HG03354 (cell line): ENCODE results near the gene COBL.

Experiments used
- ATAC-seq: cut with Tn5 transposase; IDR thresholded peaks from one replicate; pipeline ENCODE4 v1.9.1; 2021; ENCODE audit warnings: mild to moderate bottlenecking; ENCODE audit not compliant: unreplicated experiment, poor library complexity, severe bottlenecking

COBL gene

DNA sequence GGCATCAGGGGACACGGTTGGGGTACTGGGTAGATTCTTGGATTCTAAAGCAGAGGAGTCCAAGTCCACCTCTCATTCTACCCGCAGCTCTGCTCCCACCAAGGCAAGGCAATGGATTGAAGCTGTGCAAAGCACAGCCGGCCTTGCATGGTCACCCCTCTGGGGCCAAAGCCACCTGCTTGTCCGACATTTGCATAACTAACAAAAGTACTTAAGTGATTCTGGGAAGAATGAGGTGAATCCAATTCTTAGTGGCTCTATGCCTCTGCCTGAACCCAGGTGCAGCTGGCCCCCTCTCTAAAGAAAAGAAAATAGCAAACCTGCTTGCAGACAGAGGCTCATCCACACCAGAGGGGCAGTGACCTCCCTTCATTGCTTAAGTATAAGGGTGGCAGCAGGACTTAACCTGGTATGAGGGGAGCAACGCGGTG is 10.7 kb upstream of the COBL start:
- no peak for ATAC-seq

DNA sequence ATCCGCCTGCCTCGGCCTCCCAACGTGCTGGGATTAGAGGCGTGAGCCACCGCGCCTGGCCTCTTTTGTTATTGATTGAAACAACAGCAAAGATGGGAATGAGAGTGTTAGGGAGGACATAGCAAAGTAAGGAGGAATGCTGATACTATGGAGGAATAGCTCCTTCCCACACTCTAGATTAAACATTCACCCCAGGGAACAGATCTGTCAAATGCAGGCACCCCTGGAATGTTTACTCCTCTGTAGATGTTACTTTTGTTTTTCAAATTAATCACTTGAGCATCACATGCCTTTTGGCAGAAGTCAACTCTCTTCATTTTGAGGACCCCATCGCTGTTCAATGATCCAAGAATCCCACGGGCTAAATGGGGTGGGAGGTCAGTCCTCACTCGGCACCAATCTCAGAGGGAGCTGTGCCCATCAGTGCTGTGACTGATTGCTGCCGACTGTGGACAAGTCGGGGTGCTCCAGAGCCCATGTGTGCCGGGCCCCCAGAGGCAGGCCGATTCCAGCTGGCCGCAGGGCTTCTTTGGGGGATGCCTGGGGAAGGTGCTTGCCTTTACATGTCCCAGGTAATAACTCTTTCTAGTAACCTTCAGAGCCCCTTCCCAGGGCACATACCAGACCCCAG is 10.2 kb upstream of the COBL start:
- ATAC-seq: no peak

DNA sequence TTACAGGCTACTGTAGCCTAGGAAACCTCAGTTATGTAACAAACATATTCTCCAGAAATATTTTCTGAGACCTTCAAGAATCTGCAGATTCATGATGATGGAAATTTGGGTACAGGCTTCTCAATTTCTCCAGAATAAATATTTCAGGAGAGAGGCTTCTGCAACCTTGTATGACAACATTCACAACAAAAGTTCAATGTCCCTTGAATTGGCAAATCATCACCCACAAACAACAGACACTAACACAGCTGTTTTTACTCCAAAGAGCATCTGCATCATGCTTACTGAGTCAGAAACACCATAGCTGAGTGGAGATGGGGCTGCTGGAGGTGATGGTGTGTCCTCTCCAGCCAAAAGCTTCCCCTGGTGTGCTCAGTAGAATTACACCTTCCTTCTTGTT is 9.3 kb upstream of the COBL start:
- ATAC-seq: no peak

DNA sequence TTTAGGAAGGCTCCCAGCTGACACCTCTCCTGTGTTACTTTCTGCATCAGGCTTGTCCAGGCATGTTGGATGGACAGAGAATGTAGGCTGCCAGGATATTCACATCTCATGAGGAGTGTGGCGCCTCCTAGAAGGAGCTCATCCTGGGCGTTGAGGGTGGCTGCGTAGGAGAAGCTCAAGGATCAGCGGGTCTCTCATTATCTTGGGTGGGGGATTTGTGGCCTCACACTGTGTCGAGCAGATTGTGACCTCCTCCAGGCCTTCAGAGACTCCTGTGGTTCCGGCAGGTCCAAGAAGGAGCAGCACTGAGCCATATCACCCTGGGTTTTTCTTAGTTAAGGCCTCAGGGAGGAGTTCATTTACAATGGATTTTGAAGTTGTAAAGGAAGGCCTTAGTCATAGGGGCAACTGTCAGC is 8.7 kb upstream of the COBL start:
- no peak for ATAC-seq

DNA sequence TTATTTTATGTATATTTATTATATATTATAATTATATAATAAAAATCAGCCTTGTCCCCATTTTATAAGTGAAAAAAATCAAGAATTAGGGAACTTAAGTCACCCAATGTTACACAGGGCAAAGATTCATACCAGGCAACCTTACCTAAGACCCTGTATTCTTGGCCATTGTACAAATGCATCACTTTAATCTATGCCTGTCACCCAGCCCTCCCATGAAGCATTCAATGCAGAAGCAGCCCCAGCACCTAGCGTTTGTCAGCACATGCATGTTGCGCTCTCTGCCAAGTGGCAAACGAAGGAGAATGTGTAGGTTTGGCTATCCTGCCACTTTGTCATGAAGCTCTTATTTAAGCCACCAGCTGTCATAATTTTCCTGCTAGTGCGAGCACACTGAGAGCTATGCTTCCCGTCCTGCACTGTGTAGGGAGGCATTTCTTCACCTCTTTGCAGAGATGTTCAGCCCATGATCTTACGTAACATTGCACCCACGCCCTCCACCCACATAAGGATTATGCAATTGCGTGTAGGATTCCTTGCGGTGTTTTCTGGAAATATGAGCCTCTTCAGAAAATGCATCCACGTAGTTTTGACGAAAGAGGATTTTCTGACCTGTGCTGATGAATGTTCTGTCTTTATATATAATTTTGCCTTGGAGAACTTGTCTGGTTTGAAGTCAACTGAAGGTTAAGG is 7.7 kb upstream of the COBL start:
- no peak for ATAC-seq

DNA sequence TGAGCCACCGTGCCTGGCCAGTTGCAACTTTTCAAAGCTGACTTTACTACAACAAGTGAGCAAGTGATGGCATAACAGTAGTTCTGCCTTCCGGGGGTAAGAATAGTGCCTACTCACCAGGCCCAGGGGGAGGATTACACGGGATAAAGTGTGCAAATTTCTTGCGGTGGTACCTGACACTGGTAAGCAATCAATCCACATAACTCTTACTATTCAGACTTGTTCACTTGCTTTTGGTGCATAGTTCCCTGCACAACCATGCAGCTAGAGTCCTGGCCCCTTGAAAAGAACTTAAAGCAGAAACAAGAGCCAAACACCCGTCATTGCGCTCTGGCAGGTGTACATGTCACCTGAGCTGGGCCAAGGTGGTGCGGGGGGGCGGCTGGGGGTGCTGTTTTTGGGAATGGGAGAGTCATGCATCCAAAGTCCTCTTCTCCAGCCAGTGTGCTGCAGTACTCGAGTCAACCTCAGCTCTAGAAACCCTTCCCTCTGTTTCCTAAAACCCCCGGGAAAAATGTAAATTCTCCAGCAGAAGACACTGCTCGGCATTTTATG is 5.4 kb upstream of the COBL start:
- ATAC-seq: no peak

DNA sequence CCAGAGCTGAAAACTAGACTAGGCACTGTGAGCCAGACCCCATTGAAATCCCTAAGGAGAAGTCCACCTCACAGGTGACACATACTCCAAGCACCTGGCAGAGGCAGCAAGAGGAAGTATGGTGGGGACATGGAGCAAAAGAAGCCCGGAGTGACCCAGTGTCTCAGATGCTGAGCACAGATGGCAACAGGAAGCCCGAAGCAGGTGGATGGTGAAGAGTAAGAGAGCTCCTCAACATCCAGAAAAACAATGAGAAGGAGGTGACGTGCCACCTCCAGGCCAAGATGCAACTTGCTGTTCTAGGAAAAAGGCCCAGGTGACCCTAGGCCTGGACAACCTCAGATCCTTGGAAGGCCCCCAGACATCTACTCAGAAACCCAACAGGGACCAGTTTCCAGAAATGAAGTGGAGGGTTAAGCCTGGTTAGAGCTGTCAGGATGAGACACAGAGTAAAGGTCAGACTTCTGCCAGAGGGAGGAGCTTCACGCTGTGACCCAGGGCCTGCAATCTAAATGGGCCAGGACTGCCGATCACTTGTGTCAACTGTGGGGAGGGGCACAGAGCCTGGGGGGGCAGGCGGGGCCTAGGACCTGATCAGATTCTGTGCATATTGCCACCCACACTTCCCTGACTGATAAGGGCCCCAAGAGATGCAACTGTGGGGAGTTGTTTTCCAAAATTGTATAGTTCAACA is 2.4 kb upstream of the COBL start:
- no peak for ATAC-seq

DNA sequence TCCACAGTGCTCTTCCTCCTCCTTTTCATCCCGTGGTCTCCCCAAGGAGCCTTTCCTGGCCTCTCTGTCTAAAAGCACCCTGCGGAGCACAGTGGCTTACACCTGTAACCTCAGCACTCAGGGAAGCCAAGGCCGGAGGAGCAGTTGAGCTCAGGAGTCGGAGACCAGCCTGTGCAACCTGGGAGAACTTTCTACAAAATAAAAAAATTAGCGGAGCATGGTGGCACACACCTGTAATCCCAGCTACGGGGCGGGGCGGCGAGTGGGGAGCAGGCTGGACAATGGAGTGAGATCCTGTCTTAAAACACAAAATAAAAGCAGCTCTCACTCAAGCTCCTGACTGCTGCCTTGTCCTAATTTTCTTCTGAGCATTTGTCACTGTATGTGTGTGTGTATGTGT is 1.4 kb upstream of the COBL start:
- ATAC-seq: no peak

DNA sequence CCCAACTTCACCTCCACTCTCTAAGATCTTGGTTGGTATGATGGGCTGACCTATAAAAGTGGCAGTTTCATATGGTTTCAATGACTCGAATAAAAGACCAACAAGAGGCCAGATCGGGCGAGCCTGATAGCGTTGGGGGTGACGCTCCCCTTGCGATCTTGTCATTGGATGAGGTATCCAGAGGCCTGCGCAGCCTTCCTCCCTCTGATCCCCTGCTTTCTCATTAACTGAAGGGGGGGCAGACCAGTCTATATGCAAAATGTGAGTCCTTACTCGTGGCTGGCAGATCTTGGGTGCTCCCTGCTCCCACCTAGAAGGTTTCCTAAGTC is 937 bp upstream of the COBL start:
- ATAC-seq: no peak

DNA sequence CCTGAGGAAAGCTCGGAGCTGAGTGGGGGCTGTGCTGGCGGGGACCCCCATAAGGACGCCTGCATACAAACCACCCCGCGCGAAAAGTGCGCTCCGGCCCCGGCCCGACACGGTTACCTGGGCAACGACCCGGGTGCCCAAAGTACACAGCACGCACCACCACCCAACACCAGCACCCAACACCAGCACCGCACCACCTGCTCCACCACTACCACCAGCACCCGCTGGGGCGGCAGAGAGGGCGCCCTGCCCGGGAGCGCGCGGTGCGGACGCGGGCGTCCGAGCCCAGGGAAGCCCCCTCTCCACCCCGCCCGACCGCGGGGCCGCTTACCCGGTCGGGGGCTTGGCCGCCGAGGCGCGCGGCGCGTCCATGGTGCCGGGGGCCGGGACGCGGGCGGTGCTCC is 345 bp downstream of the COBL start:
- ATAC-seq: peak; percentile 63

DNA sequence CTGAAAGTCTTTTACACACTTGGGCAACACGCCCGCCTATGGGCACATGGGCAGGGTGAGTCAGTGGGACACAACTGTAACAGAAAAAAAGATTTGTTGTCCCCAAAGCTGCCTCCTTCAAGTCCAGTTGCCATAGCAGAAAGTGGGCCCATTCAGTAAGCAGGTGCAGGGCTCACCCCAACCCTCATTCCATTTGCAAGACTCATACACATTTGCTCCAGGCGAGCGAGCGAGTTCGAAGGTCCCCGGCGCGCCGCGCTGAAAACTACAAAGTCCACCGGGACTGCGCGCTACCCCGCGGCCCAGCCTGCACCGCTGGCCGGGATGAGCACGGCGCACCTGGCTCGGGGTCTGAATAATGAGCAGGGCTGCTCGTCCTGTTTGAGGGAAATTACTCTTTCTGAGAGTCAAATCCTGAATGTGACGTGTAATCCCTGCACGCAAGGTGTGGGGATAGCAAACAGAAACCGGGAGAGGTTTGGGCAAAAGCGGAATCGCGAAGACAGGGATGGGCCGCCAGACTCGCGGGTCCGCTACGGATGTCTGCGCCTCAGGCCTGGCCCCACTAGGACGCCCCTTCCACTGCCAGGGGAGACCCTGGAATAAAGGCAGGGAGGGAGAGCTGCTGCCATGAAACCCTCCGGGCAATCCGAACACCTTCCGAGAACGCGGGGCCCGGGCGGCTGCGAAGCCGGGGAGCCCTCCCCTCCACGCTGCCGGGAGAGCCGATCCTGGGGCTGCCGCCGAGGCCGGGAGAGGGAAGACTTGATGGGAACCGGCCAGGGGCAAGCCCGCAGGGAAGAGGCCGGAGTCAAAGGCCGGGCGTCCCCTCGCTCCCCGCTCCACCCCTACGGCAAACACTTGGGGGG is 982 bp downstream of the COBL start:
- ATAC-seq: peak; percentile 6

DNA sequence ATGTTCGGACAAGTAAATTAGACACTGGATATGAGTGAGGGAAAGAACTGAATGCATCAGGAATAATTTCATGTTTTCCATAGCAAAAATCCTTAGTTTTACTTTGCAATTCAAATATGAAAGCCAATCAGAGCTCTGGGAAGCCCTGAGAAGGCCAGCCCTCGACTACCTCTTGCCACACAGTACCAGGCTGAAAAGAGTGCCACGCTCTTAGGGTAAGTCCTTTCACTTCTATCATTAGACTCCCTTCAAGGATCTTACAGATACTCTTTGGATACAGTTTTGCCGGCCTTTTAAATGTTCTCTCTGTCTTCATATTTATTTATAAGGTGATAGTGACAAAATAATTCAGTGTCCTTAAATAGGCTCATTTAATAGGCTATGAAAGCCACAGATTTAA is 1.9 kb downstream of the COBL start:
- ATAC-seq: no peak

DNA sequence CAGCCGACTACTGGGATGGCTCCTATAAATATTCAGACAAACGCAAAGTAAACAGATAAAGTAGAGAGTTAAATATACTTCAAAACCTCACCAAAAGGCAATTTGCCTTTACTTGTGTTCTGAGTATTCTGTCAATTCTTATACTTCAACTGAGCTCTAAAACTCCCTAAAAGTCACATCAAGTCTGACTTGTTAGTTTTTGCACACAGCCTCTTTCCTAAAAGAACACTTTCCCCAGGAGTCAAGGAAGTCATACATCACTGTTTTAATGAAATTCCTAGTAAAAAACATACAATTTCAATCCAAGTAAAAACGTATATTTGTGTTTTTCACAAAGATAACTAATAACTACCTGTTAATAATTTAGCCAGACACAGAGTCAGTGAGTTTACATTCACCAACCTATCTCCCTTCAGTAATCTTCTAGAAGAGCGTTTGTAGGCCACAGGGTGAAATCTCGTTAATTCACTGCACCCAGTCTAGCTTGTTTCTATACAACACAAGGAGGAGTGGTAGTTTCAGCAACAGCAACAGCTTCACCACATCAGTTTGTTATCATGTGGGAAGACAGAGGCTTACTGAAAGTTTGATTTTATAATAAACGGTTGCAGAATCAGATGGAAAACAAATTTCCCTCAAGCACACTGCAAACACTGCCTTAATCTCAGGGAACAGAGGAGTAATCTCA is 2.7 kb downstream of the COBL start:
- ATAC-seq: no peak

DNA sequence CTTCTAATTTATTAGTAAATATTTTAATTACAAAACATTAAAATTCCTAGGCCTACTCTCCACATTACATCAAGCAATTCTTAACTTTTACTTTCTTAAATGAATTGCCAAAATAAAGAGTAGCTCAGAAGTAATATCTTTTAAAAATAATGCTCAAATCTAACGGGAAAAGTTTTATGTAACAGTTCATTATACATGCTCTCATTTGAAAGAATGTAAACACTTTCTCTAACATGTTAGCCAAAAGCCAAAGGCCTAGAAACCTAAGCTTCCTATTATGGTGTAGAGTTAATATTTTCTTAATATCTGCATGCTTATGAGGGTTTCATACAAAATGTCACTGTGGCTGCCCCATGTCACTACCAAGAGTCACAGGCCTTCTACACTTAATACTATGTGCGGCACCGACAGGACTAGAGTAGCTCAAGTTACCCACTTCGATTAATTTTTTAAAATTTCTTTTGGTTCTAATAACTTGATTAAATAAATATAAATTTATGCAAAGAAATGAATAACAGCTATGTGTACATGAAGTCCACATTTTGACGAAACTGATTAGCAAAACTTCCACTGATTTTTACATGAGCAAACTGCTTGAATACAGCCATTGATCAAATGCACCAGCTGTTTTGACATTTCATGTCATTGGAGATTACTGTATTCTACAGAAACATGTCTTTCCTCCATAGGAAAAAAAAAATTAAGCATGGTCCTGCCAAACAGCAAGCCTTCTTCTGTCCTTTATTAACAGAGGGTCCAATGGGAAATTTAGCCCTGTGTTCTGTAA is 3.5 kb downstream of the COBL start:
- no peak for ATAC-seq

DNA sequence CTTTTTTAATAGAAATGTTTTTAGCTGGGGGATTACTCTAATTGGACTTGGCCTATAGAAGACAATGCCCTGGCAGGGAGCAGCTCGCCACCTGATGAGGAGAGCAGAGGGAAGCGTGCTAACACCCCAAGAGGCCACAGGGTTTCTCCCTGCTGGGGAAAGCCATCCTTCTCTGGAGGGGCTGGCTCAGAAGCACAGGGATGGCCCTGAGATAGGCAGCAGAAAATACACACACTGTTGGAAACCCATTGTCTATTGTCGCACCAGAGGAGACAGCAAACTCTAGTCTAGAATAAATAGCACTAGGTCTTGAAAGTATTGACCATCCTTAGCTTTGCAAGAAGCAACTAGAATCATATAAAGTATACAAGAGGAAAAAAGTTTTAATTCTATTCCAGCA is 5.4 kb downstream of the COBL start:
- no peak for ATAC-seq

DNA sequence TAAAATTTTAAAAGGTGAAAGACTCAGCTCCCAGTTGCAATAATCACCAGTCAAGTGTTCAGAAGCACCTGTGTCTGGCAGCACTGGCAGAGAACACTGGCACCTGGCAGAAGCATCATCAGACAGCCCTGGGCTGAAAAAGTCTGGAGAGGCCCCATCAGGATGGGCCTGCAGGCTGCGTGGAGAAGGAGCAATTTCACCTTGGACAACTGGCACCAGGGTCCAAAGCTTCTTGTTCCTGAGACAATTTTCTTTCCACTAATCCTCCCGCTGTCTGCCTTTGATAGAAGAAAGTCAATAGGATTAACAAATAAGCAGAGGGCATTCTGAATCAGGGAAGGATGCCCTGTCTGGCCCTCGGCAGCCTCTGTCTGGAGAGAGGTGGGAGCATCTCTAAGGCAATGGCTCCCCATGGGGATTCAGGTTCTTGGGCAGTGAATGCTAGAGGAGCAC is 6.5 kb downstream of the COBL start:
- no peak for ATAC-seq

DNA sequence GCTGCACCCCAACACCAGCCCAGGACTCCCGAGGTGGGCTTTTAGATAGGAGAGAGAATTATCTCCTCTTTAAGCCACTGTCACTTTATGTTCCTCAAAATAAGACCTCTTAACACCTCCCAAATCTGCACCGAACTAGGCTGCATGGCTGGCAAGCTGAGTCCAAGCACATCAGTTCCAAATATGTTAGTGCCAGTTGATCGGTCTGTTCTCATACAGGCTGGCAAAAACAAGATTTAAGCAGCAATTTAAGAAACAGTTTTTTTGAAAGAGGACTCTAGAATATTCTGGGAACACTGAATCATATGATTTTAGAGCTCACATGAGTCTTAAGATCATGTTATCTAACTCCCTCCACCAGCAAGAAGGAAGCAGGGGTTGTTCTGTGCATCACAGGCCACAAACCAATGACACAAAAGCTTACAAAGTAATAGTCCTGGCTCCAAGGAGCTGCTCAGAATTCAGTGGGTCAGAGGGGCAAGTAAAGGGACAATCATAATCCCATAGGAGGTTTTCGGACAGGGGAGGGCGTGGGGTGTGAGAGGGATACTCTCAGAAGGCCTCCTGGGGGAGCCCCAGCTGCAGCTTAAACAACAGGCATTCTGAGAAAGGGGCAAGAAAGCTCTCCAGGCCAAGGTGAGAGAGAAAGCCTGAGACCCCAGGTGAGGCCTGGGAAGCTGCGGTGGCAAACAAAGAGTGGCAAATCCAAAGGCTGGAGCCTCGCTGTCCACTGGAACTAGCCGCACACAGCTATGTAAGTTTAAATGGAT is 7.1 kb downstream of the COBL start:
- ATAC-seq: no peak

DNA sequence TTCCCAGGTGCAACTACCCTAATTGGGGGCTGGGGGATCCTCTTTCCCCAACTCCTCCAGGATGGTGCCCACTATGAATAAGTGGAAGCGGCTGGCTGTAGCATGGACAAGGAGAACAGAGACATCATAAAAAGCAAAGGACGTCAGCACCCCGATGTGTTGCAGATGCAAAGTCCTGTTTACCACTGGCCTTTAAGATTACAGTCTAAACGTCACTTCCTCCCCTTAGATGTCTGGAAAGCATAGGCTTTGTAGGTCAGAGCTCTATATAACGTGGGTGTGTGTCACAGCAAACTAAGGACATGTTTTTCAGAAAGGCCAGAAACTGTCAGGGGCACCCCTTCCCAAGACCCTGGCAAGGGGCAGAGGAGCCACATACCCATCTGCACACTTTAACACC is 7.9 kb downstream of the COBL start:
- ATAC-seq: no peak
